HCT116 (cell line): ENCODE results near the gene PLEKHM3. TPM values are rescaled to one million over a fixed set of nuclear protein-coding genes. Genes with fewer than 3 reads are reported as not detected.

ENCODE experiments used
- ATAC-seq: fragments of 200-7000 bp; cut with Tn5 transposase; 2 replicates; pipeline ENCODE4 v1.9.1; 2020; ENCODE audit warnings: mild to moderate bottlenecking, moderate library complexity
- BruUV-seq: library from RNA; stranded (reverse); fragments of 400-500 nt; replicated peaks from 2 replicates; lab custom pipeline; 2021; lab: Mats Ljungman, UMichigan
- CTCF ChIA-PET: fragments of 300-600 bp; sonication (Branson Sonifier 250); formaldehyde crosslinking; loops from one replicate; lab custom pipeline; 2021; ENCODE audit warnings: antibody characterized with exemption; lab: Charles Lee
- POLR2A ChIA-PET: fragments of 300-600, 350-600 bp; sonication (Branson Sonifier 250); formaldehyde crosslinking; loops from one replicate; lab custom pipeline; 2021; ENCODE audit warnings: antibody characterized with exemption; lab: Charles Lee
- RAD21 ChIA-PET, 2 experiments: fragments of 300-600 bp; sonication (Branson Sonifier 250); formaldehyde crosslinking; loops; one replicate each; lab custom pipeline; 2023; ENCODE audit warnings: low total read pairs in 2 of 2; ENCODE audit not compliant: uncharacterized antibody in 2 of 2, unreplicated experiment in 2 of 2, low non-redundant PET in 1 of 2; lab: Charles Lee
- DNase-seq: peaks from one replicate; pipeline ENCODE4 v3.0.0-alpha.2; 2010; ENCODE audit warnings: low read depth, low spot score
- H2AFZ ChIP-seq: fragments of 200-600 bp; shearing (Covaris generic), sonication (generic); 2 replicates; pipeline ENCODE4 v1.6.1; 2017; ENCODE audit warnings: low read depth, mixed run types, mixed read lengths, antibody characterized with exemption, low read length; ENCODE audit not compliant: poor library complexity, severe bottlenecking
- H3K27ac ChIP-seq: 2 replicates; pipeline ENCODE4 v1.5.1; 2012; ENCODE audit warnings: low read depth, low read length
- H3K27me3 ChIP-seq: fragments of 200-600 bp; sonication (generic); 2 replicates; pipeline ENCODE4 v1.6.1; 2016; ENCODE audit warnings: mixed run types, low read length, mixed read lengths; ENCODE audit not compliant: insufficient read depth
- H3K36me3 ChIP-seq, 2 experiments: fragments of 200-500 bp in 1 of 2; fragments of 200-600 bp in 1 of 2; sonication (Bioruptor generic) in 1 of 2; sonication (generic) in 1 of 2; 2 replicates each; pipeline versions ENCODE4 v1.5.1 to v1.6.1; 2014 to 2016; ENCODE audit warnings: low read length in 2 of 2, inconsistent platforms in 1 of 2, mixed read lengths in 1 of 2, mixed run types in 1 of 2; ENCODE audit not compliant: insufficient read depth in 2 of 2, control insufficient read depth in 1 of 2
- H3K4me1 ChIP-seq, 2 experiments: fragments of 200-600 bp in 1 of 2; sonication (generic) in 1 of 2; 2 replicates each; pipeline versions ENCODE4 v1.5.1 to v1.6.1; 2012 to 2017; ENCODE audit warnings: low read length in 2 of 2, inconsistent platforms in 1 of 2, mild to moderate bottlenecking in 1 of 2, mixed read lengths in 1 of 2, mixed run types in 1 of 2, moderate library complexity in 1 of 2; ENCODE audit not compliant: insufficient read depth in 2 of 2, control insufficient read depth in 1 of 2
- H3K4me2 ChIP-seq: fragments of 200-600 bp; sonication (generic); 2 replicates; pipeline ENCODE4 v1.6.1; 2017; ENCODE audit warnings: mixed run types, low read length, mixed read lengths
- H3K4me3 ChIP-seq, 2 experiments: fragments of 200-600 bp in 1 of 2; sonication (generic) in 1 of 2; replicated peaks in 1 of 2; 2 replicates each; pipeline ENCODE4 v1.5.1; 2011 to 2016; ENCODE audit warnings: low read length in 2 of 2, control low read depth in 1 of 2, low read depth in 1 of 2, mild to moderate bottlenecking in 1 of 2, mixed read lengths in 1 of 2, mixed run types in 1 of 2
- H3K79me2 ChIP-seq: fragments of 200-600 bp; sonication (generic); 2 replicates; pipeline ENCODE4 v1.6.1; 2017; ENCODE audit warnings: mild to moderate bottlenecking, mixed run types, low read length, moderate library complexity, mixed read lengths; ENCODE audit not compliant: insufficient read depth
- H3K9ac ChIP-seq: fragments of 200-600 bp; sonication (generic); 2 replicates; pipeline ENCODE4 v1.6.1; 2016; ENCODE audit warnings: low read length, mixed read lengths
- H3K9me2 ChIP-seq: fragments of 200-600 bp; sonication (generic), shearing (Covaris generic); 2 replicates; pipeline ENCODE4 v1.6.1; 2017; ENCODE audit warnings: mixed run types, mild to moderate bottlenecking, moderate library complexity; ENCODE audit not compliant: insufficient read depth
- H3K9me3 ChIP-seq, 2 experiments: fragments of 200-500 bp in 1 of 2; fragments of 200-600 bp in 1 of 2; sonication (Bioruptor generic) in 1 of 2; sonication (generic) in 1 of 2; 2 replicates each; pipeline ENCODE4 v1.6.1; 2014 to 2017; ENCODE audit warnings: low read length in 2 of 2, mixed read lengths in 2 of 2, inconsistent platforms in 1 of 2, low read depth in 1 of 2, mild to moderate bottlenecking in 1 of 2, mixed run types in 1 of 2, moderate library complexity in 1 of 2; ENCODE audit not compliant: control insufficient read depth in 1 of 2, insufficient read depth in 1 of 2
- H4K20me1 ChIP-seq: fragments of 200-600 bp; sonication (generic), shearing (Covaris generic); 2 replicates; pipeline ENCODE4 v1.6.1; 2017; ENCODE audit warnings: mixed run types, mild to moderate bottlenecking, moderate library complexity; ENCODE audit not compliant: insufficient read depth
- ATF3 ChIP-seq: IDR thresholded peaks from 2 replicates; pipeline ENCODE4 v1.6.1; 2012
- CTCF ChIP-seq, 3 experiments: fragments of 200-600 bp in 1 of 3; sonication (generic) in 1 of 3; IDR thresholded peaks in 2 of 3; conservative IDR thresholded peaks in 1 of 3; 2 replicates each; pipeline ENCODE4 v1.5.1; 2012 to 2017; ENCODE audit warnings: low read depth in 2 of 3, low read length in 2 of 3, antibody characterized with exemption in 1 of 3, borderline replicate concordance in 1 of 3, control low read depth in 1 of 3, mild to moderate bottlenecking in 1 of 3, mixed read lengths in 1 of 3, mixed run types in 1 of 3, moderate library complexity in 1 of 3; ENCODE audit not compliant: insufficient read depth in 1 of 3
- EGR1 ChIP-seq: IDR thresholded peaks from 2 replicates; pipeline ENCODE4 v1.6.1; 2012; ENCODE audit warnings: low read depth
- POLR2A ChIP-seq: IDR thresholded peaks from 2 replicates; pipeline ENCODE4 v1.7.0; 2011; ENCODE audit warnings: borderline replicate concordance; ENCODE audit not compliant: insufficient read depth, insufficient read length; ENCODE audit errors: extremely low read depth
- RAD21 ChIP-seq: IDR thresholded peaks from 2 replicates; pipeline ENCODE4 v1.6.1; 2012; ENCODE audit warnings: low read depth, mild to moderate bottlenecking
- SIN3A ChIP-seq: IDR thresholded peaks from 2 replicates; pipeline ENCODE4 v1.6.1; 2012; ENCODE audit warnings: low read depth
- intact Hi-C: fragments of 100-400 bp; cut with micrococcal nuclease; formaldehyde crosslinking; loops from 2 replicates; pipeline ENCODE4 v1.10.0; 2022
- total RNA-seq: library from RNA; stranded (reverse); gene quantifications from one replicate; pipeline ENCODE4 v1.2.1, GENCODE V29; 2021; ENCODE audit not compliant: unreplicated experiment

PLEKHM3 gene
- total RNA-seq, 1 experiment from 2014 or later, result 6.3 TPM

- Histone ChIP-seq H3K27me3 (no peaks in the 10 kb centered on the region), H2AFZ (peak overlapping the region; percentile 36), H4K20me1 (no peaks in the 10 kb centered on the region), H3K27ac (no peak overlapping the region), H3K9ac (no peak overlapping the region), H3K9me2 (no peaks in the 10 kb centered on the region), H3K79me2 (no peaks in the 10 kb centered on the region), H3K4me1 (no peaks in the 10 kb centered on the region), H3K4me3 (no peak overlapping the region), H3K4me2 (no peak overlapping the region), H3K9me3 (no peaks in the 10 kb centered on the region), H3K36me3 (no peaks in the 10 kb centered on the region)
- POLR2A ChIA-PET, result no interaction called here
- DNase-seq (peak; percentile 57), ATAC-seq (peak; percentile 98)
- TF ChIP-seq SIN3A (no peak), RAD21 (peak; percentile 87), CTCF (IDR thresholded peaks at IDR 0.05 in 2 of 3, conservative IDR thresholded peaks at IDR 0.05 in 1 of 3; ENCODE audit: borderline replicate concordance in 1 of 3, insufficient read depth in 1 of 3, low read depth in 2 of 3, low read length in 2 of 3) (peak; percentile 38 to 86 (median 62); a peak in 5 of 6 replicates)
- CTCF ChIA-PET, result interaction anchor here (0.6 to 2.1 kb wide), 10 partner anchors 9 to 734 kb away, joined by 3 to 15 read pairs (median 3); no protein-coding TSS in a partner anchor
- BruUV-seq, result no TSS peak
- intact Hi-C loops, result loop anchor here (1.0 to 5.0 kb wide), 3 partner anchors 100 to 445 kb away; no protein-coding TSS in a partner anchor
- RAD21 ChIA-PET, result interaction anchor here in 1 of 2 experiments (1.2 kb wide), 1 partner anchor 16 kb away, joined by 5 read pairs; no protein-coding TSS in a partner anchor
These were observed 47.0 kb upstream of the PLEKHM3 start for GRCh38 chr2:208072250-208072892.

DNA sequence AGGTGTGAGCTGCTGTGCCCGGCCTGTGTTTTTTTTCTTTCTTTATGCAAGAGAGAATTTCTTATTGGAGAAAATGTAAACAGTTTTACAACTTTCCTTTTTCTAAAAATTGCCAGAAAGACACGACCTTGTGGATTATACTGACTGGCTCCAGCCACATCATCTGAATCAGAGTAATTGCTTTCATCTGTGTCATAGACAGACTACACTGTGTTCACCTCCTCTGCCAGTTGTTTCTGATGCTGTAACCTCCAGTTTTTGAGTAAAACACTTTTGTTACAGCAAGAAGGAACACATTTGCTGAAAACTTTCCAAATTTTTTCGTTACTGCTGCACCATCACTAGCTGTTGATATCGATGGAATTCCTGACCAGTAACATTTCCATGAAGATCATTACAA lies 43.9 kb upstream of the PLEKHM3 start:
- ChIA-PET RAD21 (no interaction called here), POLR2A (no interaction called here), CTCF (no interaction called here)
- ATAC-seq (no peak), DNase-seq (no peak)
- no peaks in the 10 kb centered on the region for H3K9me3 ChIP-seq
- H3K4me3 ChIP-seq, result no peak overlapping the region
- H3K36me3 ChIP-seq, result no peaks in the 10 kb centered on the region
- H3K79me2 ChIP-seq, result no peaks in the 10 kb centered on the region
- peaks cover 0 to 6% of the 10 kb centered on the region in 2 experiments; a peak in 2 of 4 replicates for H3K4me1 ChIP-seq
- H4K20me1 ChIP-seq, result no peaks in the 10 kb centered on the region
- no peak for TF ChIP-seq CTCF (IDR thresholded peaks at IDR 0.05 in 2 of 3, conservative IDR thresholded peaks at IDR 0.05 in 1 of 3; ENCODE audit: borderline replicate concordance in 1 of 3, insufficient read depth in 1 of 3, low read depth in 2 of 3, low read length in 2 of 3)
- no peak for TF ChIP-seq ATF3
- no peak for TF ChIP-seq SIN3A
- no peak for TF ChIP-seq EGR1
- no peak for TF ChIP-seq POLR2A
- intact Hi-C loops, result no loop called here
- no peak overlapping the region for H2AFZ ChIP-seq
- no peaks in the 10 kb centered on the region for H3K9me2 ChIP-seq
- no peak overlapping the region for H3K4me2 ChIP-seq
- no peak overlapping the region for H3K27ac ChIP-seq
- BruUV-seq, result no TSS peak
- no peaks in the 10 kb centered on the region for H3K27me3 ChIP-seq
- no peak overlapping the region for H3K9ac ChIP-seq
